Choroid plexus epithelial cell (primary cell): ENCODE results near the gene PHF21B.

Experiments
- DNase-seq: peaks from one replicate; pipeline ENCODE4 v3.0.0-alpha.2; 2010; ENCODE audit warnings: low read depth
- H3K4me3 ChIP-seq: 2 replicates; pipeline ENCODE4 v1.5.1; 2011; ENCODE audit warnings: low read depth, mild to moderate bottlenecking, control low read depth, low read length, moderate library complexity
- TF ChIP-seq, protein P1 (sequence below): conservative IDR thresholded peaks from 2 replicates; pipeline ENCODE4 v1.5.1; 2011; ENCODE audit warnings: low read depth, mild to moderate bottlenecking, control low read depth, inconsistent platforms, low read length, moderate library complexity

PHF21B gene

DNA sequence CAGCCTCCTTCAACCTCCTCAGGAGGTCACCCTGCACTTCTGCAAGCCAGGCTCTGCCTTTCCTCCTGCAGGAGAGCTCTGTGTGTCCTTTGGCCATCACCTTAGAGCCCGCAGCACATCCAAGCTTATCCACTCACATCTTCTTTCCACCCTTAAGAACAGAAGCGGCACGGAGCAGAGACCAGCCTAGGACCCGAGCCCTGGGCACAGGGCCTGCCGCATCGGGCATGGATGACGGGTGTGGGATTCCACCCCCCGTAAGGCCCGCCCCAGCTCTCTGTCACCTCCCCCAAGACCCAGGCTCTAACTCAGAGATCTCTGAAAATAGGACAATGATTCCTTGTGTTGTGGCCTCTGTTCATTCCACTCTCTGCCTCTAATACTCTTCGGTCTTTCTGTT lies 42.1 kb upstream of the PHF21B start:
- no peak for DNase-seq
- H3K4me3 ChIP-seq: no peak overlapping the region
- TF ChIP-seq, protein P1, sequence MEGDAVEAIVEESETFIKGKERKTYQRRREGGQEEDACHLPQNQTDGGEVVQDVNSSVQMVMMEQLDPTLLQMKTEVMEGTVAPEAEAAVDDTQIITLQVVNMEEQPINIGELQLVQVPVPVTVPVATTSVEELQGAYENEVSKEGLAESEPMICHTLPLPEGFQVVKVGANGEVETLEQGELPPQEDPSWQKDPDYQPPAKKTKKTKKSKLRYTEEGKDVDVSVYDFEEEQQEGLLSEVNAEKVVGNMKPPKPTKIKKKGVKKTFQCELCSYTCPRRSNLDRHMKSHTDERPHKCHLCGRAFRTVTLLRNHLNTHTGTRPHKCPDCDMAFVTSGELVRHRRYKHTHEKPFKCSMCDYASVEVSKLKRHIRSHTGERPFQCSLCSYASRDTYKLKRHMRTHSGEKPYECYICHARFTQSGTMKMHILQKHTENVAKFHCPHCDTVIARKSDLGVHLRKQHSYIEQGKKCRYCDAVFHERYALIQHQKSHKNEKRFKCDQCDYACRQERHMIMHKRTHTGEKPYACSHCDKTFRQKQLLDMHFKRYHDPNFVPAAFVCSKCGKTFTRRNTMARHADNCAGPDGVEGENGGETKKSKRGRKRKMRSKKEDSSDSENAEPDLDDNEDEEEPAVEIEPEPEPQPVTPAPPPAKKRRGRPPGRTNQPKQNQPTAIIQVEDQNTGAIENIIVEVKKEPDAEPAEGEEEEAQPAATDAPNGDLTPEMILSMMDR: no peak

DNA sequence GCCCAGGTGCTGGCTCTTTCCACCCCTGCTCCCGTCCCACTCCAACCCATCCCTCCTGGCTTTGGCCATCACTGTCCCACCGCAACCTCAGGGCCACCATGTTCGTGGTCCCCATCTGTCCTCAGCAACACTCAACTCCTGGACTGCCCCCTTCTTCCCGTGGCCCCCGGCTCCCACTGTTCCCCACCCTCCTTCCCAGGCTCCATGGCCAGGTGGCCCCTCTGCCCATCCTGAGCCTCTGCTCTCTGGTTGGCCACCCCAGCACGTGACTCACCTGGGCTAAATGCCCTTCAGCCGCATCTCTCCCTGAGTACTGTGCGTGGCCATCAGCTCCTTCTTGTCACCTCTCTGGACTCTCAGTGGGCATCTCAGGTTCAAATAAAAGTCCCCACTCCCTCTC lies 41.6 kb upstream of the PHF21B start:
- DNase-seq: no peak
- no peak overlapping the region for H3K4me3 ChIP-seq
- TF ChIP-seq, protein P1: no peak

DNA sequence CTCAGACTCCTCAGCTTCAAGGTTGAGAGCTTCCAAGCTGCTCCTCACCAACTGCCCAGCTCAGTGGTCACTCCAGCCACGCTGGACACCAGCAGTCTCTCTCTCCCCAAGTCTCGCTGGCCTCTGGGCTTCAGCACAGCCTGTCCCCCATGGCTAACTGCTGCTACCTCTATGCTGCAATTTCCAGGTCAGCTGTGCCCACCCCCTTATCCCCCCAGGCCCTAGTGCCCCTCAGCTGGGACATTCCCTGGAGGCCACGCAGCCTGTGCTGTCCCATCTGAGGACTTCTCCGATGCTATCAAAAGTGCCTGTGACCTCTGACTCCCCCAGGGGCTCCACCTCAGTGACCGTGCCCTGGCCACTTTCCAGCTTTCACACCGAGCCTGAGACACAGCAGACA lies 37.5 kb upstream of the PHF21B start:
- DNase-seq: no peak
- H3K4me3 ChIP-seq: no peak overlapping the region
- TF ChIP-seq, protein P1: no peak

DNA sequence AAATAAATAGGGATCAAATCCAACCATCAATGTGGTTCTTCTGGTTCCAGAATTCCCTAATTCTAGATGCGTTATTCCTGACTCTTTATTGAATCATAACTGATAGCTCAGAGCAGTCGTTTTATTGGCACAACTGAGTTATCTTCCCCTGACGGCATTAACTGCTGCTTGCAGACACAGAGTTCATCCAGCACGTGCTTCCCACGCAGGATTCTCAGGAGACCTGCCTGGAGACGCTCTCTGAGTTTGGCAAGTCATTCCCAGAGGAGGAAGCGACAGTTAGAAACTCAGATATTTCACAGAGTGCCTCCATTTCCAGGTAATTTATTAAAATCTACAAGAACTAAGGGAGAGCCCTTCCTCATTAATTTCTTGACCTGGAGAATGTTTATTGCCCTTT lies 35.4 kb upstream of the PHF21B start:
- DNase-seq: no peak
- no peak overlapping the region for H3K4me3 ChIP-seq
- TF ChIP-seq, protein P1: no peak

DNA sequence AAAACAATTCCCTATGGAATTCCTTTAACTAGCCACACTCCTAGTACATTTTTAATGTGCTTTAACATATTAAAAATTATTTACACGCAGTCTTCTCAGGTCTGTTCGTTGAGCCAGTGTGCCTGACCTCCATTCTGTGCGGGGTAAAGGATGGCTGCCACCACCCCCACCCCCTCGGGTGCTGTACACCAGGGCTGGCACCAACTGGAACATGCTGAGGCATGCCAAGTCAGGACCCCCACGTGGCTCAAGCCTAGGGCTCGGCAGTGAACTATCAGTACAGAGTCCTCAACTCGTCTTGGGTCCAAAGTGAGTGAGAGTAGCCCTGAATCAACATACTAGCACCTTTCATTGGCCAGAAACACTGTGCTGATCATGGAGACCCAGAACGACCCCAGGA lies 32.5 kb upstream of the PHF21B start:
- no peak overlapping the region for H3K4me3 ChIP-seq
- DNase-seq: no peak
- TF ChIP-seq, protein P1: no peak

DNA sequence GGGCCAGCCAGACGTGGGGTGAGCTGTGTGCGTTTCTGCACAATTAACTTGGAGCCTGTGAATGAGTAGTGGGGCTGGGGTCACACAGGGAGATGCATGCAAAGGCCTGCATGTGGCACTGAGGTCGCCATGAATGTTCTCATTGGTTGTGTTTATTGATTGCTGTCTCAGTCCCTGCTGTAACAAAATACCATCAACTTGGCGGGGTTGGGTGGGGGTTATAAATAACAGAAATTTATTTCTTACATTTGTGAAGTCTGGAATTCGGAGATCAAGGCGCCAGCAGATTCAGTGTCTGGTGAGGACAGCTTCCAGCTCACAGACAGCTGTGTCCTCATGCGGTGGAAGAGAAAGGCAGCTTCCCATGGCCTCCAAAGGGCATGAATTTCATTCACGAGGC lies 29.3 kb upstream of the PHF21B start:
- TF ChIP-seq, protein P1: no peak
- DNase-seq: no peak
- no peak overlapping the region for H3K4me3 ChIP-seq

DNA sequence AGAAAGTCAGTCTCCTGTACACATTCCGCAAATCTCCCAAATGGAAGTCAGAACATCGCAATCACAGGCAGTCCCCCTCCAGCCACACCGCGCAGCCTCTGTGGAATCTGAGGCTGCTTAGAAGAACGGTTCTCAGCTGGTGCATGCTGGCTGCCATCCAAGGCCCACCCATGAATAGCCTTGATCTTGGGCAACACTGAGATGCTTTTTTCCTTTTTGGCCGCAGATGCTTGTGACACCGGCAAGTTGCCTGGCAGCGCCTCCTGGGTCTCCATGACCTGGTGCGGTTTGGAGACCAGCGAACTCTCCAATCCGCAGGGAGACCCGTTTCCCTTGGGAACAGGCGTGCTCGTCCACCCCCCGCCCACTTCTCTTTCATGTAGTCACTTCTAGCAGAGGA lies 26.3 kb upstream of the PHF21B start:
- TF ChIP-seq, protein P1: no peak
- DNase-seq: no peak
- no peak overlapping the region for H3K4me3 ChIP-seq
